ENCODE measurements around the gene CSF1.
A peak's percentile ranks its signal among the peaks of the same experiment; 100 is the strongest.

The CSF1 gene

DNA sequence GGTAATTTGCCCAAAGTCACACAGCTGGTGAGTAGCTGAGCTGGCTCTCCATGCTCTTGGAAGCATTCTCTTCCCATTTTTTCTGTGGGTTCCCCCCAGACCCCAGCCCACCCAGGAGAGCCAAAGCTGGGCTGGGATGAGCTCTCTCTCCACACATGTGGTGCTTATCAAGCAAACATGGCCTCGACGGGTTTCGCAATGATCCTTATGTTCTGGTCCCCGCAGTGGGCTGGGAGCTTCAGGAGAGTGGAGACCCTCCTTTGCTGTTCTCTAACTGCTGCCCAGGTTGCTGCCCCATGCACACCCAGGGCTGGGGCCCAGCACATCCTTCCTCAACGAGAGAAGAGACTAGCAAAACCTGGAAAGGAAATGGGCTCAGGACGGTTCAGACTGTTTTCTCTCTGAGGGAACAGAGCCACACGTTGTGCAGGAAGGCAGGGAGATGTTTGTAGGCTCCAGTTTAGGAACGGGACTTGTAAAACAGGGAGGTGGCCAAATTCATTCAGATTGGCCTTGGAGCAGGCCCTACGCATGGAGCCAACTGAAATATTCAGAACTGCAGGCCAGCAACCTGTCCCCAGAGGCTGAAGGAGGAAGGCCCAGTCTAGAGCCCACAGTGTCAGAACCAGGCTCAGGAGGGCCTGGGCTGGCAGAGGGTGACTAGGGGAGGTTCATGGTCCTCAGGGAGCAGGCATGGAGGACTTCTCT lies 27.2 kb upstream of the CSF1 start:
- DNase-seq: no peak

DNA sequence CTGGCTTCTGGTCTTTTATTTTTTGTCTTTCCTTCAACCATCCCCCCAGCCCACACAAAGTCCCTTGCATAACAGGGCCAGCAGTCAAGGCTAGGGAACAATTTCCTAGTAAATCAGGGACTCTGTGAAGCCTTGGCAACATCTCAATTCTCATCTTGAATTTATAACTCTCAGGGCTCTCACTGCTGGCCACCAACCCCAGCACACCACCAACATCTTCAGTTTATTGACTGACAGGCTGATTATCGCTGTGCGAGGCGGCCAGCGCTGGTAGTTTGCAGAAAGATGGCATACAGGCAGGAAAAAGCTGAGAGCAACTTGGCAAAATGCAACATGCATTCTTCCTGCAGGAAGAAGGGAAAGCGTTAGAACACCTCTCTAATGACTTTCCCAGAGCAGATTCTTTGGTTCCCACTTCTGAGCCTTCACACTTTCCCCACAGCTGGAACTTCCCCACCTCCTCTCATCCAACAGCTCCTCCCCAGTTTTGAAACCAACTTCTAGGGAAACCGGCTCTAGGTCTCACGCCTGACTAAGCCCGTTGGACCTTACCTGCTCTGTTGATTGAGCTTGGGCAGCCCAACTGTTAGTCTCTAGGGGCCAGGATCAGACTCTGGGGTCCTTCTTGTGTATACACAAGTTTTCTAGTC lies 26.3 kb upstream of the CSF1 start:
- DNase-seq: no peak

DNA sequence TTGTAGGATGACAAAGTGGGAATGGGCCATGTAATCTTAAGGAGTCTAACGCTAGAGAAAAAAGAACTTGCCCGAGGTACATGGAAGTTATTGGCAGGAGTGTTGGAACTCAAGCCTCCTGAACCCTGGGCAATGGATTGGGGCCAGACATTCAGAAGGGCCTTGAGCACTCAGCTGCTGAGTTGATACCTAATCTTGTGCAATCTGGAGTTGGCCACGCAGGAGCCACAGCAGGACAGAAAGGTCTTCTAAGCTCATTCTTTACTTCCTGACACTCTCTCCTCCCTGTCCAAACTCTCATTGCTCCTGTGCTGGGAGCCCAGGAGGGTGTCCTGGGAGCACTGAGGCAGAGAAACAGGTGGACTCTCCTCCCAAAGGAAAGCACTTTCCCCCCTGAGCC lies 25.1 kb upstream of the CSF1 start:
- DNase-seq: no peak

DNA sequence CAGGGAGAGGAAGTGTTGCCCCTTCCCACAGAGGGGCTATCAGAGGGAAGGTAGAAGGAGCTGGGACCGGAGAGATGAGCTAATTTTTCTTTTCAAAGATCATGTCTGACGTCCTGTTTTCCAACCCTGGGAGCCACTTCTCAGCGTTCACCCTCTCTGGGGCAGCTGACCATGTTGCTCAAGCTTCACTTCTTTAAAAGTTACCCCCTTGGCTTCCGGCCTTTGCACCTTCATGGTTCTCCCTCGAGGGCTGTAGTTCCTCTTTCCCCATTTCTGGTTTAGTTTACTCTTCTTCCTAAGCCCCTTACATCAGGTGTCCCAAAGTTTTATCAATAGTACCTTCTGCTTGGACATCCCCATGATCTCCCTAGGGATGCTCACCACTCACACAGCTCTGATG lies 23.8 kb upstream of the CSF1 start:
- DNase-seq: no peak

DNA sequence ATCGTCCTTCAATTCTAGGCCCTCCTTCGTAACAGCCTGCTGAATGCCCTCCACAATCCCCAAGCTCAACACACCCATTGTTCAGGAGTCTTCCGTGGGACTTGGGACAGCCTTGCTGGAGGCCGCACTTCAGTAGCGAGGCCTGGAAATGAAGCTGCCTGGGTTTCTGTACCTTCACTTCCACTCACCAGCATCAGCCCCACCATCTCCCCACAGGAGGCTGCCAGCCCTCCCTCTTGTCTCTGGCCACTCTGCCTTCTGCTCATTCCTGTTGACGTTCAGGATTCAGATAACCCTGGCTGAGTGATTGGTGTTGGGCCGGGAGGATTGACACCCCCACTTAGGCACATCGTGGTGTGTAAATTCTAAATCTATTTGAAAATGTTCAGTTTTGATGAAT lies 23.4 kb upstream of the CSF1 start:
- no peak for DNase-seq

DNA sequence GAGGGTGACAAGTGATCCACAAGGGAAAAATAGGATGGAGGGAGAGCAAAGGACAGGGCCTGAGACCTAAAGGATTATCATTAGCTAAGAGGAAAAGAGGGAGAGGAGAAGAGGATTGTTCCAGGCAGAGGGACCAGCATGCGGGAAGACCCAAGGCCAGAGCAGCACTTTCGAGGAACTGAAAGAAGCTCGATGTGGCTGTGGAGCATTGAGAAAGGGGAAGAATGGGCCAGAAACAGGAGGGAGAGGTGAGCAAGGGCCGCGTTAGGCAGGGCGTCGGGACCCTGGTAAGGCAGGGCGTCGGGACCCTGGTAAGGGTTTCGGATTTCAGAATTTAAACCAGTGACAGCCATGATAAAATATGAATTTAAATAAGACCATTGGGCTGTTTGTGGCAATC lies 22.8 kb upstream of the CSF1 start:
- no peak for DNase-seq

DNA sequence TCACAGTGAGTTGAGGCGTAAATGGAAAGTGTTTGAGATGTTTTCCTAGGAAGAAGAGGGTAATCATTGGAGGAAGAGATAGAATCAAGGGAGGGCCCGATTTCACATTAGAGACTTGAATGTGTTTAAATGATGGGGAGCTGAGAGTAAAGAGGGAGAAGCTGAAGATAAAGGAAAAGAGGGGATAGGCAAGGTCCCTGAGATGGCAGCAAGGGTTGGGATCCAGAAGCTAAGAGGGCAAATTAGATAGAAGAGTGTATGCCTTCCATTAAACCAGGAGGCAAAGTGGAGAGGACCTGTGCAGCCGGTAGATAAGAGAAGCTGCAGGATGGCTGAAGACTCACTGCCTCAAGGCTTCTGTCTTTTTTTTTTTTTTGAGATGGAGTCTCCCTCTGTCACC lies 21.6 kb upstream of the CSF1 start:
- no peak for DNase-seq

DNA sequence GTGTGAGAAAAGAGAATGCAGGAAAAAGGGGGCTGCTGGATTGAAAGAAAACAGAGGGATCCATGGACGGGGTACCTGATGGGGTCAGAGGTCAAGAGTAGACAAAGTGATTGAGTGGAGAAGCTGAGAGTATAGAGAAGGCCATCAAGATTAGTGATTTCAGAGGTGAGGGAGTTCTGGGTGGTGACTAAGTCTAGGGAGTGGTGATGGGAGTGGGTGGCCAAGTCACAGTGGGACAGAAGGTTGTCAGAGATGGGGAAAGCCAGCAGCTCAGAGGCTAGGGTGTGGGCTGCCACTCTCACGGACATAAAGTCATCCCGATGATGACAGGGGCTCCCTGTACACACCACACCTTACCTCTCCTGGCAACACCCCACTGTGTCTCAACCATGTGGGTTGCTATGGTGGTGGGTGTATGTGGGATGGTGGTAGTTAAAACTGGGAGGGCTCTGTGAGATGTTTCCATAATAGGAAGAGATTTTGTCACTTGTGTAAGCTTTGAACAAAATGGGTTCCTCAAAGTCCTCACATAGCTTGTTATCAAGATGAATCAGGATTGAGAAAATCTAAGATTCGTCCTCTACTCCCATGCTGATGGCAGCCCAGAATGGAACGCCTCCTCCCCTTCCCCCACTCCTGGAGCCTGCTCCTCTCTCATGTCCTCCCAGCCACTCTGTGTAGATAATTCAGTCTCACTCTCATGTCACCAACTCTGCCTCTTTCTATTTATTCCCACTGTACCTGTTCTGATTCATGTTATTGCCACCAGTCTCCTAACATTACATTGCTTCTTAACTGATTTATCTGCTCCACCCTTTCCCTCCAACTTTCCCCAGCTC lies 20.3 kb upstream of the CSF1 start:
- no peak for DNase-seq

DNA sequence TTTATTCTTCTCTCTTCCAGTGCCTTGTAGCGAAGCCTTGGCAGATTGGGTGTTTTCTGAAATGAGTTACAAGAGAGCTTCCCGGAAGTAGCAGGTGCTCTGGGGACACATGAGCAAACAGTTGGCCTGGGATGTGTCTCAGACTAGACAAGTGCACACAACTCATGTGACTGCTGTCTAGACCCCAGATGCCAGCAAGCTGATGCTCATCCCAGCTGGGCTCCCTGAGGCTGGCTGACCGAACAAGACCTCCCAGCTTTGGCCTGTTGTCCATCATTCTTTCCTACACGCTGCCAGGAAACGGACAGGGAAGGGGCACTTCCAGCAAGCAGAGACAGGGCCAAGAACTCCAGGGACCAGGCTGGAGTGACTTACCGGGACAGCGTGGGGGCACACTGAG lies 18.7 kb upstream of the CSF1 start:
- DNase-seq: no peak

DNA sequence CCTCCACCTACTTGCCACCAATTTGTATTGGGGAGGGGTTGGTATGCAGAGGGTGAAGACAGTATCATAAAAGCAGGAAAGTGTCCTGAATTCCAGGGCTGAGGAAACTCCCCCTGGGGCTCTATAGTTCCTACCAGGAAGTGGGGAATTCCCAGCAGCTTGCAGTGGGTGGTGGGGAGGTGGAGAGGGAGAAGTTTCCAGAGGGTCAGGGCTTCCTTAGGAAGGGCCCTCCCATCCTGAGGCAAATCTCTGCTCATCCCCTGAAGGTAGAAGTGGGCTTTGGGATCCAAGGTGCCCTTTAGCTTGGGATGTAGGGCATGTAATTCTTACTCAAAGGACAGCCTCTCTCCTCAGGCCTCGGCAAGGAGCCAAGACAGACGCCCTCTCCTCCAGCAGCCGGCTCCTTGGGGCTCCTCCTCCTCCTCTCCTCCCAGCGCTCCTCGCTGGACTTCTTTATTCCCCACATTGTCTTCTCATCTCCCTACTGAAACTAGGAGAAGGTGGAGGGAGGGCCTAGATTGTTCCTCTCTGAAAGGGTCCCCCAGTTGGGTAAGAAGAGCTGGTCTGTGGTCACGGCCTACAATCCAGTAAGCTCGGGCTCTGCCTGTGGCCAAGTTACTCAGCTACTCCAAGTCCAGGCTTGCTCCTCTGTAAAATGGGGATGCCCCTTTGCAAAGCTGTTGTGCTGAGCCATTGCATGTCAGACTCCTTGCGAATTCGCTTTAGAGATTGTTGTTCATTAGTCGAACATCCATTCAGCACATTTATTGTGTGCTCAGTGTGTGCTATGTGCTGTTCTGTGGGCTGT lies 17.9 kb upstream of the CSF1 start:
- no peak for DNase-seq

DNA sequence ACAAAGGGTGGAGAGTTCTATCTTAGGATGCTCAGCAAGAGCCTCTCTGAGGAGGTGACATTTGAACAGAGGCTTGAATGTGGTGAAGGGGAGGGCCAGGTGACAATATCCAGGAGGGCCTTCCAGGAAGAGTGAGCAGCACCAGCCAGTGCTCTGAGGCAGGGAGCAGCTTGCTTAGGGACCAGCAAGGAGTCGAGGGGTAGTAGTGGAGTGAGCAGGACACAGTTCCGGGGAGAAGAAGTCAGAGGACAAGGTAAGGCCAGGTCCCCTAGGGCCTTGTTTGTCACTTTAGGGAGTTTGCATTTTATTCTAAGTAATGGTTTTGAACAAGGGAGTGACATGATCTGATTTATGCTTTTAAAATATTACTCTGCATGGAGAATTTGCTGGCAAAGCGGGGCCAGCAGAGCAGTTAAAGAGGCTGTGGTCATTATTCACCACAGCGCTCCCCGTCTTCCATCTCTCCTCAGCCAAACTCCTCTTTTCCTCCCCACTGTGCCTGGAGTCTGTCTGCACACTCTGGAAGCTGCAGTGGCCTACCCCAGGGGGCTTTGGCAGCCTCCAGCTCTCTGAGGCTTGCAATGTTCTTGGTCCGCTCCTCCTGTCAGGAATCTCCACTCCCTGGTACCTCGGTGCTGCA lies 17.0 kb upstream of the CSF1 start:
- DNase-seq: no peak

DNA sequence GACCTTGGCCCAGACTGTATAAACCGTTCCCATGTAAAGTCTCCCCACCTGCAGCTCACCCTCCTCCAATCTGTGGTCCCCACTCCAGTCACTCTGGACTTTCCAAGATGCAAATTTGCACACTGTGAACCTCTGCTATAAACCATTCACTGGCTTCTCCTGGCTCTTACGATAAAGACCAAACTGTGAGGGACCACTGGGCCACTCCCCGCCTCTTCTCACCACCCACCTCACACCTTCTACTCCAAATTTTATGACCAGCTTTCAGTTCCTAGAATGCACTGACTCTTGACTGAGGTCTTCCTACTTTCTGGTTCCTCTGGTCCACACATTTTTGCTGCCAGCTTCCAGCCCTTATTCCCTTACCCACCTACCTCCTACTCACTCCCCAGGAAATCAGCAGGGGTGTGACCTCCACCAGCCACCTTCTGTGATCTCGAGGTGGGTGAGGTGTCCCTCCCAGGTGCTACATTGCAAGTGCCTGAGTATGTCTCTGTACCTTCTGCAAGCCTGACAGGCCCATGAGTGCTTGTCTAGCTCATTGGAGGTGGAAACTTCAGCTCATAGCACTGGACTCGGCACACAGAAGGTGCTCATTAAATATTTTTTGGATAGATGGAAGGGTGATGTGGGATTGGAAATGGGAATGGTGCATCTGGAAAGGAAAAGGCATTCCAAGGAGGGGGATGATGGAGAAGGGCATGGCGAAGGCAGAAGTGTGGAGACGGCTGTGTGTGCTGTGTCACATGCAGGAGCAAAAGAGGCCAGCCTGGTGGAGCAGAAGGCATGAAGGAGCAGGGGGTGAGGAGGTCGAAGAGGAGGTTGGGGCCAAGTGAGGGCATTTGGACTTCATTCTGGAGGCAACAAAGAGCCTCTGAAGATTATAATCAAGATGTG lies 15.6 kb upstream of the CSF1 start:
- DNase-seq: no peak

DNA sequence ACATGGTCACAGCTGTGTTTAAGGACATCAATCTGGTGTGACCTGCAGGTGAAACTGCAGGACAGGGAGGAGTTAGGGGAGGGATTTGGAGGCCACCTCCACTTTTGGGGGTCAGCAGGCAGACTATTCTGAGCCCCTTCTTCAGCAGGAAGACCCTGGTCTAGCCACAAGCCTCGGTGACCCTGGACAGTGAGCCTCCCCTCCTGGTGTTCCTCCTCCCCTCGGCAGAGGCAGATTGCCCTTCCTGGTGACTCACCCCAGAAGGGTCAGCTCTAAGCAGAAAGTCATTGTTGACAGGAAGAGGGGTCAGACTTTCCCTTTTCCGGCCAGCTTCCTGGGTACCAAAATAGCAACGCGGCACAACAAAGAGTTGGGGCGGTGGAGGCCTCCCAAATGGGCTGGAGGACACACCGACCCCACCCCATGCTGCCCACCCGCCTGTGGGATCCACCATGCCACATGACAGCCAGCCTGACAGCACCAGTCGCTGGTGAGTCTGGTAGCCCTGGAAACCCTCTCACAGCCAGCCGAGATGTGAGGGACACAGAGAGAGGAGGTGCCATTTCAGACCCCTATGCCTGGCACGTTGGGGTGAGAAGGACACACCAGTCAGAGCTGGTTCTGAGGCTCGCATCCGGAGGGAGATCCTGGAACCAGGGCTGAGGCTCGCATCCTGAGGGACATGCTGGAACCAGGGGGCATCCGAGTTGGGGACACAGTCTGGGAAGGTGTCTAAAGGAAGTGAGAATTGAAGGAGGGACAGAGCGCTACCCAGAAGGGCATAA lies 14.7 kb upstream of the CSF1 start:
- DNase-seq: no peak

DNA sequence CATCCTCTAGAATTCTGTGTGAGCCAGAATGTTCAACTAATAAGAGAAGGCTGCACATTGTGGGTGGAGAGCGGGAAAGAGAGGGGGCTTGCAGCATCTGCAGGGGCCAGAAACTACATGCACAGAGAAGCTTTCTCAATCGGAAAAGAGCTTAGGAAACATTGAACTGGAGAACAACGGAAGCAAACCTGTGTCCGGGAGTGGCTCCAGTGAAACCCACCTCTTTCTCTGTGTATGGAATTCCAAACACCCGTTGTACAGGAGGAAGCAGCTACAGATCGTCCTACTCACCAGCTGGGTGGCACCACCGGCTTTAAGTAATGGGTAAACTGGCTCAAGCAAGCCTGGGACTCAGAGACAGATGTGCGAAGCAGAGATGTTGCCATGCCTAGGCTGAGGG lies 14.0 kb upstream of the CSF1 start:
- no peak for DNase-seq

DNA sequence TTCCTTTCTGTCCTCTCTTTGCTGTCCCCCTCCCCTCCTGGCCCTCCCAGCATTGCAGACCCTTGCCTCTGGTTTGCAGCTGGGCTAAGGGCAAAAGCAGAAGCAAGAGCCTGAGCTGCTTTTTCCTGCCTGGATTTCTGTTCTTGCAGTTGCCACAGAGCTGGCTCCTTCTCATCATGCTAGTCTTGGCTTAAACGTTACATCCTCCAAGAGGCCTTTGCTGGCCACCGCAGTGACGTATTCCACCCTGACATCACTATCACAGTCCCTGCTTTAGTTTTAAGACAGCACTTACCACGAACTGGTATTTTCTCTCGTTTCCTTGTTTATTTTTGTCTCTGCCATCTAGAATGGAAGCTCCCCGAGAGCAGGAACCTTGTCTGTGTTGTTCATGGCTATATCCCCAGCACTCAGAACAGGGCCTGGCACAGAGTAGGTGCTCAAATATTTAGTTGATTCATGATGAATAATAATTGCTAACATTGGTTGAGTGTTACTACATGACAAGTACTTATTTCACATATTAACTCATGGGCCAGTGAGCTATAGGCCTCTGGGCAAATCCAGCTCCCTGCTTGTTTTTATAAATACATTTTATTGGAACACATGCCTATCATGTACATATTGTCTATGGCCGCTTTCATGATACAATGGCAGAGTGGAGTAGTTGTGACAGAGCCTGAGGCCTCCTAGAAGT lies 13.2 kb upstream of the CSF1 start:
- DNase-seq: no peak

DNA sequence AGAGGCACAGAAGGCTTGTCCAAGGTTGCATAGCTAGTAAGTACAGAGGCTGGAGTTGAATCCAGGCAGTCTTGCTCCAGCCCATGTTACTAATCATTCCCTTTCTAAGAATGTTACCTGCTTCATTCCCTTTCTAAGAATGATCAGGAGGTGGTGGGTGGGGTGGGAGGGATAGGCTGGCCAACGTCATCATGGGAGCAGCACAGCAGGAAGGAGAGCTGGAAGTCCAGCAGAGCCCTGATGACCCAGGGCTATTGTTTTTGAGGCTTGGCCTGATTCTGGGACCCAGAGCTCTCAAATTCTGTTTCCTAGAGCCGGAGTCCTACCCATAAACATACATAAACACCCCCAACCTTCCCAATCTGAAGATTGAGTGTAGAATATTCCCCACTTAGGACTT lies 11.8 kb upstream of the CSF1 start:
- DNase-seq: no peak

DNA sequence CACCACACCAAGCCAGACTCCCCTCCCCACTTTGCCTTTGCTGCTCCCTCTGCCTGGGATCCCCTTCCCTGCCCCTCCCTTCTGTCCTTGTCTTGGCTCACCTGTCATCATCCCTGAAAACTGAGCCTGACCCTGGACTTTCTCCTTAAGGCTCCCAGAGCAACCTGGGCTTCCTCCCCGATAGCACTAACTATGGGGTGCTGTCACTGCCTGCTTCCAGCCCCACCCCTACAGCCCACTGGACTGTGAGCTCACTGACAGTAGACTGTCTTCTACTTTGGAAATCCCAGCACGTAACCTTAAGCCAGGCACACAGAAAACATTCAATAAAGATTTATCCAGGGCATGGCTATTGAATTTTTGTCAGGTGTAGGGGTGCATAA lies 9.5 kb upstream of the CSF1 start:
- DNase-seq: no peak

DNA sequence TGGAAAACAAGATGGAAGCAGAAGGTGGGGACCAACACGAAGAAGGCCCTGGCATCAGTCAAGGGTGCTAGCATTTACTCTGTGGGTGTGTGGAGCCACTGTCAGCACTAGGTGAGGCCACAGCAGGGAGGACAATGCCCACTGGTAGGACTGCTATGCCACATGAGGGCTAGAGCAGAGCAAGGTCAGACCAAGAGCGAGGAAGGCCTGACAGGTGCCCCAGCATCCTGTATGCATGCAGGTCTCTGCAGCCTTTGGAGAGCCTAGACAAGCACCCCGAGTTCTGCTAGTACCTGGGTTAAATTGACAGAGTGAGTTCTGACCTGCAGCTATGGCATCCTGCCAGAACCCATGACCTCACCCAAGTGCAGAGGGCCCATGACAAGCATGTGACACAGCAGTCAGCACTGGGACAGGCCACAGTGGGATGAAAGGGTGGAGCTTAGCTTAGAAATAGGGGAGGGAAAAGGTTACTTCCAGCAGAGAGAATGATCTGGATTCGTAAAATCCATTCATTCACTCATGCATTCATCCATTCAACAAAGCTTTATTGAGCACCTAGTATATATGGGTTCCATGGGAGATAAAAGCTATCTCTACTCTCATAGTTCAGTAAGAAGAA lies 9.0 kb upstream of the CSF1 start:
- peak in 1 of 4 experiments; percentile 7 for DNase-seq

DNA sequence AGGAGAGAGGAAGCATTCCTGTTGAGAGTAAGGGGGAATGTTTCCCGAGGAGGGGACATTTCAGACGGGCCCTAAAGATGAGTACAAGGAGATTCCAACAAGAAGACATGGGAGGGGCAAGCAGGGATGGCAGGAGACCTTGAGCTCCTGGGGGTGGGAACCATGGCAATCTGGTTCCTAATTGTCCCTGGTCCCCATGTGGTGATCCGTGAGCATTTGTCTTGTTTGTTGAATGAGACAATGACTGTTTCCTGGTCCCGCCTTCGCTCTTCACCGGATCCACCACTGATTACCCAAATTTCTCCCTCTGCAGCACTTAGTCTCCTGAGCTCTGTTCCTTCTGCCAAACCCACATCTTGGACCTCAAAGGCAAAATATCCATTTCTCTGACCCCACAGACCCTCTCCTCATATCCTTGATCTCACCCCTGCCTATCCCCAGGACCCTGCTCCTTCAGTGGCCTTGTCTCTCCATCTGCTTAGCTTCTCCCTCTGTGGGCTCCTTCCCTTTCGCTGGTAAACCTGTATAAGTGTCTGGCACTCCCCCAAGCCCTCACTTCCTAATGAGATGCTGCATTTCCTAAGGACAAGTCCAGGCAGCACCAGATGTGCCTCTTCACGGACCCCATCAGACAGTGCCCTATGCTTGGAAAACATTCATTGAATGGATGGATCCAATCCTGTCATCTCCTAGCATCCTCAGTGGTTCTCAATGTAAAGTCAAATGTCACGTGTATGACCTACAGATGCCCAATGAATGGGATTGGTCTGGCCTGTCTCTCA lies 8.3 kb upstream of the CSF1 start:
- DNase-seq: no peak

Measured in activated CD4-positive, CD25-positive, alpha-beta regulatory T cell (primary cell).